ENCODE data around the gene SIPA1L3. TPM values are rescaled to one million over a fixed set of nuclear protein-coding genes. Genes with fewer than 3 reads are reported as not detected.

SIPA1L3 gene
- total and polyA plus RNA-seq, 10 of the 15 experiments (the other 5 are each of a cell fraction or from before 2014, with no cell fraction given) = 0.24 to 66.2 (median 19.1) TPM

- no peak for TF ChIP-seq HSF1 (IDR thresholded peaks at IDR 0.05; ENCODE audit: low read depth, low read length)
These were observed 104.4 kb downstream of the SIPA1L3 start (continued) for GRCh38 chr19:38011426-38011825.

- H3K27me3 ChIP-seq (replicated peaks in 1 of 2; ENCODE audit: control insufficient read depth in 2 of 2, insufficient read depth in 2 of 2, low read length in 1 of 2) = no peaks in the 10 kb centered on the region
- intact Hi-C loops (cut with micrococcal nuclease; ENCODE audit: unreplicated experiment) (no loop called here), in situ Hi-C loops (cut with MboI) (no loop called here)
- no peaks in the 10 kb centered on the region for H3K9me3 ChIP-seq (replicated peaks; ENCODE audit: control insufficient read depth, insufficient read depth, low read length)
- 97% methylated on average over 5 of the region's 5 CpGs for WGBS (ENCODE audit: insufficient coverage, insufficient replicate concordance, low lambda C conversion rate, missing lambda C conversion rate)
- no peak overlapping the region for H3K9ac ChIP-seq (ENCODE audit: control insufficient read depth, insufficient read depth, low read length)
- no peak for DNase-seq (ENCODE audit: low read depth, low spot score)
- no peaks in the 10 kb centered on the region for H4K20me1 ChIP-seq (ENCODE audit: control insufficient read depth, insufficient read depth)
- H3K36me3 ChIP-seq (ENCODE audit: control insufficient read depth in 2 of 2, insufficient read depth in 2 of 2, low read length in 1 of 2) = peaks cover 3 to 7% of the 10 kb centered on the region in 2 experiments; a peak in 3 of 4 replicates
- no TSS peak for BruUV-seq (replicated peaks)
- H3K27ac ChIP-seq (ENCODE audit: control insufficient read depth, insufficient read depth) = no peak overlapping the region
- peaks cover 23% of the 10 kb centered on the region for H3K79me2 ChIP-seq (ENCODE audit: control insufficient read depth, insufficient read depth, low read length)
- H2AFZ ChIP-seq (ENCODE audit: control insufficient read depth, low read depth, low read length) = no peak overlapping the region
- CTCF ChIA-PET = interaction anchor here (1.6 kb wide), 1 partner anchor 8 kb away, joined by 4 read pairs; no protein-coding TSS in a partner anchor
- H3K4me3 ChIP-seq = no peak overlapping the region
- RAD21 ChIA-PET (ENCODE audit: unreplicated experiment) = no interaction called here
- POLR2A ChIA-PET = interaction anchor here (0.5 to 0.7 kb wide), 2 partner anchors 25 to 82 kb away, joined by 3 to 5 read pairs; no protein-coding TSS in a partner anchor
- SMC1A ChIA-PET (ENCODE audit: uncharacterized antibody, unreplicated experiment) = interaction anchor here (1.3 to 1.6 kb wide), 2 partner anchors 8 to 105 kb away, joined by 4 to 5 read pairs; partner anchors contain the start of gene SIPA1L3
- no peak overlapping the region for H3K4me2 ChIP-seq (ENCODE audit: control insufficient read depth, insufficient read depth)
- no peak for ATAC-seq
- FAIRE-seq = no peak
- peaks cover 24% of the 10 kb centered on the region for H3K4me1 ChIP-seq (ENCODE audit: control insufficient read depth, insufficient read depth, low read length)
- no peak for TF ChIP-seq PAX8 (IDR thresholded peaks at IDR 0.05)
- TF ChIP-seq E4F1 (IDR thresholded peaks at IDR 0.05; ENCODE audit: borderline replicate concordance, partially characterized antibody) = no peak
- no peak for TF ChIP-seq SMARCA5 (IDR thresholded peaks at IDR 0.05)
- no peak for TF ChIP-seq PKNOX1 (IDR thresholded peaks at IDR 0.05)
- no peak for TF ChIP-seq YBX1 (IDR thresholded peaks at IDR 0.05)
- TF ChIP-seq TAF1 (IDR thresholded peaks at IDR 0.05; ENCODE audit: borderline replicate concordance, low read depth, low read length) = no peak
- no peak for TF ChIP-seq TBL1XR1 (IDR thresholded peaks at IDR 0.05; ENCODE audit: low read depth, low read length)
- no peak for TF ChIP-seq ZSCAN29 (IDR thresholded peaks at IDR 0.05)
- no peak for TF ChIP-seq NFIC (IDR thresholded peaks at IDR 0.05; ENCODE audit: low read depth, low read length)
- no peak for TF ChIP-seq SP1 (IDR thresholded peaks at IDR 0.05; ENCODE audit: low read depth, low read length)
- no peak for TF ChIP-seq SKIL (IDR thresholded peaks at IDR 0.05; ENCODE audit: low read depth, poor library complexity, severe bottlenecking)
- TF ChIP-seq BACH1 (IDR thresholded peaks at IDR 0.05; ENCODE audit: borderline replicate concordance) = no peak
- TF ChIP-seq EED (IDR thresholded peaks at IDR 0.05; ENCODE audit: low read depth) = no peak
- no peak for TF ChIP-seq MEF2B (IDR thresholded peaks at IDR 0.05; ENCODE audit: partially characterized antibody, poor library complexity, severe bottlenecking)
- no peak for TF ChIP-seq ZZZ3 (IDR thresholded peaks at IDR 0.05; ENCODE audit: control insufficient read depth, insufficient read length, low read depth)
These were observed 105.3 kb downstream of the SIPA1L3 start for GRCh38 chr19:38012290-38012689.

Measured in GM12878 (cell line).